ENCODE measurements around the gene SLC9A2. TPM values are rescaled to one million over a fixed set of nuclear protein-coding genes. Genes with fewer than 3 reads are reported as not detected.

Gene SLC9A2
- total and polyA plus RNA-seq, 2 of the 13 experiments (the other 11 are each of a cell fraction or from before 2014, with no cell fraction given), result 0.02 TPM; not detected in 1

GRCh38 chr2:102735416-102736109 is 116.2 kb downstream of the SLC9A2 start (continued):
- TF ChIP-seq ZBTB21 (CRISPR knock-in tag; IDR thresholded peaks at IDR 0.05), result no peak
- TF ChIP-seq U2AF2 (IDR thresholded peaks at IDR 0.05; ENCODE audit: low read depth, low read length), result no peak
- no peak for TF ChIP-seq NFIB (CRISPR knock-in tag; IDR thresholded peaks at IDR 0.05; ENCODE audit: borderline replicate concordance)
- no peak for TF ChIP-seq RELA (CRISPR knock-in tag; IDR thresholded peaks at IDR 0.05)
- TF ChIP-seq SRSF9 (IDR thresholded peaks at IDR 0.05; ENCODE audit: borderline replicate concordance, insufficient read depth, low read depth, low read length, poor library complexity, severe bottlenecking), result no peak
- 0 out of 2 replicates have a peak, but pooled peaks have one; percentile 29 for TF ChIP-seq ZNF766 (CRISPR knock-in tag; IDR thresholded peaks at IDR 0.05; ENCODE audit: borderline replicate concordance)
- 0 out of 2 replicates have a peak, but pooled peaks have one; percentile 42 for TF ChIP-seq RFXANK (CRISPR knock-in tag; IDR thresholded peaks at IDR 0.05)
- TF ChIP-seq CBX2 (IDR thresholded peaks at IDR 0.05; ENCODE audit: low read depth, low read length), result no peak
- TF ChIP-seq CBX2 (CRISPR knock-in tag; IDR thresholded peaks at IDR 0.05; ENCODE audit: low read depth), result no peak
- no peak for TF ChIP-seq ZNF597 (CRISPR knock-in tag; IDR thresholded peaks at IDR 0.05)
- TF ChIP-seq PTBP1 (IDR thresholded peaks at IDR 0.05; ENCODE audit: low read depth, low read length, poor library complexity, severe bottlenecking), result no peak
- TF ChIP-seq MTA3 (CRISPR knock-in tag; IDR thresholded peaks at IDR 0.05), result no peak
- TF ChIP-seq MIER2 (CRISPR knock-in tag; IDR thresholded peaks at IDR 0.05), result no peak
- no peak for TF ChIP-seq ZNF256 (CRISPR knock-in tag; conservative IDR thresholded peaks at IDR 0.05)
- no peak for TF ChIP-seq ZNF777 (CRISPR knock-in tag; IDR thresholded peaks at IDR 0.05)
- no peak for TF ChIP-seq TMF1 (CRISPR knock-in tag; IDR thresholded peaks at IDR 0.05; ENCODE audit: low read depth)
- no peak for TF ChIP-seq PHF5A (CRISPR knock-in tag; IDR thresholded peaks at IDR 0.05; ENCODE audit: low read depth, unreplicated experiment)
- no peak for TF ChIP-seq THAP7 (CRISPR knock-in tag; IDR thresholded peaks at IDR 0.05)
- TF ChIP-seq JUNB (CRISPR knock-in tag; IDR thresholded peaks at IDR 0.05; ENCODE audit: borderline replicate concordance), result no peak
- no peak for TF ChIP-seq ZBTB25 (CRISPR knock-in tag; IDR thresholded peaks at IDR 0.05)
- TF ChIP-seq ZKSCAN8 (CRISPR knock-in tag; IDR thresholded peaks at IDR 0.05; ENCODE audit: borderline replicate concordance), result no peak
- TF ChIP-seq FOSL2 (CRISPR knock-in tag; IDR thresholded peaks at IDR 0.05), result peak; percentile 31; the same call in 1 of the 2 replicates
- no peak for TF ChIP-seq ZNF556 (CRISPR knock-in tag; IDR thresholded peaks at IDR 0.05; ENCODE audit: borderline replicate concordance)
- TF ChIP-seq MBD4 (IDR thresholded peaks at IDR 0.05; ENCODE audit: borderline replicate concordance, low read length), result no peak
- TF ChIP-seq MIXL1 (CRISPR knock-in tag; IDR thresholded peaks at IDR 0.05), result no peak
- TF ChIP-seq ZNF580 (CRISPR knock-in tag; IDR thresholded peaks at IDR 0.05; ENCODE audit: borderline replicate concordance, low read depth), result no peak

Data from HepG2 (cell line).